ENCODE measurements around the gene CPED1.
"Not testable (repeated sequence)": the region's sequence is repeated elsewhere in the genome, so short reads cannot be mapped to it uniquely, and the experiment has no call there.

The CPED1 gene

GRCh38 chr7:121187222-121187621 lies 198.7 kb downstream of the CPED1 start:
- no peak for DNase-seq (ENCODE audit: low read depth)

- DNase-seq (ENCODE audit: low read depth), result no peak
Measured at GRCh38 chr7:121187676-121188075, 199.2 kb downstream of the CPED1 start.

GRCh38 chr7:121192834-121193233 lies 204.3 kb downstream of the CPED1 start:
- no peak for DNase-seq (ENCODE audit: low read depth)

- DNase-seq (ENCODE audit: low read depth), result no peak
Measured at GRCh38 chr7:121195010-121195409, 206.5 kb downstream of the CPED1 start.

- no peak for DNase-seq (ENCODE audit: low read depth)
Measured at GRCh38 chr7:121195874-121196273, 207.4 kb downstream of the CPED1 start.

- DNase-seq (ENCODE audit: low read depth), result no peak
Measured at GRCh38 chr7:121196286-121196685, 207.8 kb downstream of the CPED1 start.

- DNase-seq (ENCODE audit: low read depth), result no peak
Measured at GRCh38 chr7:121197455-121197854, 208.9 kb downstream of the CPED1 start.

- no peak for DNase-seq (ENCODE audit: low read depth)
Measured at GRCh38 chr7:121198502-121198901, 210.0 kb downstream of the CPED1 start.

GRCh38 chr7:121202125-121202524 lies 213.6 kb downstream of the CPED1 start:
- no peak for DNase-seq (ENCODE audit: low read depth)

GRCh38 chr7:121202834-121203233 lies 214.3 kb downstream of the CPED1 start:
- DNase-seq (ENCODE audit: low read depth), result no peak

GRCh38 chr7:121204537-121204936 lies 216.0 kb downstream of the CPED1 start:
- DNase-seq (ENCODE audit: low read depth), result no peak

GRCh38 chr7:121205777-121206176 lies 217.3 kb downstream of the CPED1 start:
- no peak for DNase-seq (ENCODE audit: low read depth)

GRCh38 chr7:121211253-121211652 lies 222.7 kb downstream of the CPED1 start:
- no peak for DNase-seq (ENCODE audit: low read depth)

- no peak for DNase-seq (ENCODE audit: low read depth)
Measured at GRCh38 chr7:121212036-121212435, 223.5 kb downstream of the CPED1 start.

- DNase-seq (ENCODE audit: low read depth), result no peak
Measured at GRCh38 chr7:121214657-121215056, 226.1 kb downstream of the CPED1 start.

- no peak for DNase-seq (ENCODE audit: low read depth)
Measured at GRCh38 chr7:121219026-121219425, 230.5 kb downstream of the CPED1 start.

- not testable (repeated sequence) for DNase-seq (ENCODE audit: low read depth)
Measured at GRCh38 chr7:121221108-121221507, 232.6 kb downstream of the CPED1 start.

- no peak for DNase-seq (ENCODE audit: low read depth)
Measured at GRCh38 chr7:121228779-121229178, 240.3 kb downstream of the CPED1 start.

- no peak for DNase-seq (ENCODE audit: low read depth)
Measured at GRCh38 chr7:121235201-121235600, 246.7 kb downstream of the CPED1 start.

GRCh38 chr7:121237601-121238000 lies 249.1 kb downstream of the CPED1 start:
- DNase-seq (ENCODE audit: low read depth), result no peak

- no peak for DNase-seq (ENCODE audit: low read depth)
Measured at GRCh38 chr7:121244120-121244870, 255.8 kb downstream of the CPED1 start.

GRCh38 chr7:121251367-121251766 lies 262.9 kb downstream of the CPED1 start:
- not testable (repeated sequence) for DNase-seq (ENCODE audit: low read depth)

GRCh38 chr7:121252523-121253235 lies 264.2 kb downstream of the CPED1 start:
- not testable (repeated sequence) for DNase-seq (ENCODE audit: low read depth)

GRCh38 chr7:121259826-121260225 lies 271.3 kb downstream of the CPED1 start:
- DNase-seq (ENCODE audit: low read depth), result no peak

Measured in activated gamma-delta T cell treated with anti-CD3 and anti-CD28 coated beads, Interleukin-2, amount 50 U/mL, for 16 hours (primary cell).